DMS114 treated with DMSO at 0.1 percent for 48 hours (cell line): ENCODE results near the gene CHD9NB.
"Not testable (repeated sequence)": the region's sequence is repeated elsewhere in the genome, so short reads cannot be mapped to it uniquely, and the experiment has no call there.

Source experiments
- DNase-seq: peaks from one replicate; lab custom pipeline; 2025; ENCODE audit not compliant: unreplicated experiment; lab: John Stamatoyannopoulos, UW

CHD9NB gene

DNA sequence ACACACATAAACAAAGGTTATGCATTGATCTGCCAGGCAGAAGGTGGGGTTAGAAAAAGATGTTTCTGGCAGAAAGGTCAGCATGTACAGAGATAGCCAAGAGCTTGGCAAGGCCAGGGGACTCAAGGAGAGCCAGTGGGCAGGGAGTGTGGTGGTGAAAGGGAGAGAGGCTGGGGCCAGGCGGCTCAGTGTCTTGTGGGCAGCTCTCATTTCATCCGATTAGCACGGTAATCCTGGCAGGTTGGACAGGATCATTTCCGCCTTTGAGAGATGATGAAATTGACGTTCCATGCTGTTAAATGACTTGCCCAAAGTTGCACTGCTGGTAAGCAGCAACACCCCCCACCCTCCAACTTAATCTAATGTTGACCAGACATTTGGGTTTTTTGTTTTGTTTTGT is 5.7 kb upstream of the CHD9NB start:
- no peak for DNase-seq

DNA sequence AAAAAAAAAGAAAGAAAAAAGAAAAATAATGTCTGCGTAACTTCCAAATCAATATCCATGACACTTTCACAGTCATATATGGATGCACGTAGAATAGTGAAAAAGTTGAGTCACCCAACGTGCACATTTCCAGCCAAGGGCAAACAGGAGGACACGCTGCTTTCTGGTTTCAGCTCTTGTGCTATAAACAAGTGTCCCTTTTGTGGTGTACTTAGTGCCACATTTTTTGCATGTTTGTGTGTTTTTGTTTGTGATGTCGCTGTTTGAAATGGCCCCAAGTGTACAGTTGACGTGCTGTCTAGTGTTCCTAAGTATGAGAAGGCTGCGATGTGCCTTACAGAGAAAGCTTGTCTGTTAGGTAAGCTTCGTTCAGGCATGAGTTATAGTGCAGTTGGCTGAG is 5.0 kb upstream of the CHD9NB start:
- no peak for DNase-seq

DNA sequence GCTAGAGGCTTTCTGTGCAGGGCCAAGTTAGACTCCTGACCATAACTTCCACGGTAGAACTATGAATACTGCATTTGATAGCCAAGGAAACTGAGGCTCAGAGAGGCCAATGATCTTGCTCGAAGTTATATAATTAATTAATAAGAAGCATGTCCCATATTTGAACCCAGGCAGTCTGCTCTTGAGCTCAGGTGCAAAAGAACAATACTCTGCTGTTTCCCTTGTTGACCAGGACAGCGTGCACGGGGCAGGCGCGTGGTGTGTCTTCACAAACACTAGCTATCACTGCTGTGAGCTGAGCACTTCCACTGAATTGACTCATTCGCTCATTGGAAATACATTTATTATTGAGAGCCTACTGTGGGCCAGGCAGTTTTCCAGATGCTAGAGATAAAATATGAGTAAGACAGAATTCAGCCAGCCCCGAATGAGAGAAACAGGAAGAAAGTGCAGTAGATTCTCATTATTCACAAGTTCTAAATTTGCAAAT is 3.7 kb upstream of the CHD9NB start:
- DNase-seq = no peak

DNA sequence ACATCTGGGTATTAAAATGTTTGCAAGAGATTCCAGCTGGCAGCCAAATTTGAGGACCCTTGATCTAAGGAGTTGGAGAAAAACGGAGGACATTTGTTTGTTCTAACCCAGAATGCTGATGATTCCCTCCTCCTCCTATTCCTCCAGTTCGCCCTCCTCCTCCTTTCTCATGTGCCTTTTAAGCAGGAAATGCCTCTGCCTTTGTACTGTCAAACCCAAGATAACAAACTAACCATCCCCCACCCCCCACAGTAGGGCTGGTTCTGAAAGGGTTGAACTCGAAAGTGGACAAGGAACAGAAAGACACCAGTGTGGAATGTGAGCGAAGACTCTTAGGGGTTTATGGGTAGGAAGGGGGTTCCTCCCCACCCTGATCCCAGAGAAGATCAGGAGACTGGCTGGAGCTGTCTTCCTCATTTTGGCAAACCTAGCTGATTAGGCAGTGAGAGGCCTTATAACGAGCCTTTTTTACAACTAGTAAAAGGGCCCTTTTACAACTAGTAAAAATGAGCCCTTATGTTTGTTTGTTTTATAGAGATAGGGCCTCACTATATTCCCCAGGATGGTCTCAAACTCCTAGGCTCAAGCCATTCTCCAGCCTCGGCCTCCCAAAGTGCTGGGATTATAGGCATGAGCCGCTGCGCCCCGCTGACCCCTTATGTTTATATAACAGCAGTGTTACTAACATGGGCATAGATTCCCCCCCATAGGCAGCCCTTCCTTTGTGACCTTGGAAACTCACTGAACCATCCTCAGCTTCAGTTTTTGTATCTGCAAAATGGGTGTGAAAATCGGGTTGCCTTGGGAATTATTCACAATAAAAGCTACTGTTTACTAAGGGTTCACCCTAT is 3.1 kb upstream of the CHD9NB start:
- peak; percentile 48 for DNase-seq

DNA sequence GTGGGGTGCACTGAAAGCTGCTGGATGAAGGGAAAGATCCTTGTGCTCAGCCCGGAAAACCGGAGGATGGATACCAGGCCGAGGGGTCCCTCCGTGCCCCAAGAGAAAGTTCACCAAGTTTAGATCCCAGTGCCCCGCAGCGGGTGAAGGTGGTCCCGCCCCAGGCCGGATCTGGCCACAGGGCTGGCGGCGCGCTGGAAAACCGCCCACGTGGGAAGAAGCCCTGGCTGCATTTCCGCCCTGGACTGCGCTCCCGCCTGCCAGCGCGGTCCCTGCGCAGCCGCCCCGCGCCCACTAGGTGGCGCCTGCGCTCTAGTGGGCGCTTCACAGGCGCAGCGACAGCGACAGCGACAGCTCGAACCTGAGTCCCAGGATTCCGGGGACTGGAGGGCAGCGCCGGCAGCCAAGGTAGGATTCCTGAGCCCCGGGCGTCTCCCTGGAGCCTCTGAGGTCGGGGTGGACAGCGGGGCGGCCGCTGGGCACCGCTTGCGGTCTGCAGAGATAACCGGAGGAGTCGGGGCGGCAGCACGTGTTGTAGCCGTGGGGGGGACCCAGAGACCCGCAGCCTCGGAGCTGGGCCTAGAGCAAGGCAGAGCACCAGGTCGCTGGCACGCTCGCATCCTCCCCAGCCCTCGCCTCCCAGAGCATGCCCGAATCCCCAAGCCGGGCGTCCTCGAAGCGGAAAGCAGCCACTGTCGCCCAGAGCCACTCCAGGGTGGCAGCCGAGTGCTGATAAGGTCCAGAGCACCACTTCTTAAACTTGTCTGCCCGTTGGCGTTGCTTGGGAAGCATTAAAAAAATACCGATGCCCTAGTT is 2.2 kb upstream of the CHD9NB start, which contains the start of gene CHD9:
Gene CHD9 (plus strand): TSS at position 322 of the 816 bp plus-strand sequence. CDS start 101,099 bp downstream, outside the sequence.
- DNase-seq = peak; percentile 76

DNA sequence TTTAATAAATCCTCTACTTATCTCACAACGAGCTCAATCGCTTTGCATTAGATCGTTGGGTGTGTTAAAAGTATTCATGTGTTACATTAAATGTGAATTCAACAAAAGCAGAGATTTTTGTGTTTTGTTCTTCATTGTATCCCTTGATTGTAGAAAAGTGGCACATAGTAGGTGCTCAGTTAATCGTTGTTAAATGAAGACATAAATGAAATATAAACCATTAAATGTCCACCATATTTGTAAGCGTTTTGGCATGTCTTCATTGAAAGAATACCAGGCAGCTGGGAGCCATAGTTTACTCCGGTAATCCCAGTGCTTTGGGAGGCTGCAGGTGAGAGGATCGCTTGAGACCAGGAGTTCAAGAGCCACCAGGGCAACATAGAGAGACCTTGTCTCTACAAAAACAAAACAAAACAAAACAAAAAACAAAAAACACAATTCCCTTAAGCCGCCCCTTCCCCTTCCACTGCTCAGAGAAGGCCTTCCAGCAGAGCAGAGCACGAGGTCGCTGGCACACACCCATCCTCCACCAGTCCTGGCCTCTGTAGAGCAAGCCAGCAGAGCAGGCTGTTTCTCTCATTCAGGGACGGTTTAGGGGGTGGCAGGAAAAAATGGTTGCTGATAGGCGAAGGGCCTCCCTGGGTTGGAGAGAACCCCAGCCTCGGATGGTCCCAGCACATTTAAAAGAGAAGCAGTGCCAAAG is 1.4 kb upstream of the CHD9NB start:
- no peak for DNase-seq

DNA sequence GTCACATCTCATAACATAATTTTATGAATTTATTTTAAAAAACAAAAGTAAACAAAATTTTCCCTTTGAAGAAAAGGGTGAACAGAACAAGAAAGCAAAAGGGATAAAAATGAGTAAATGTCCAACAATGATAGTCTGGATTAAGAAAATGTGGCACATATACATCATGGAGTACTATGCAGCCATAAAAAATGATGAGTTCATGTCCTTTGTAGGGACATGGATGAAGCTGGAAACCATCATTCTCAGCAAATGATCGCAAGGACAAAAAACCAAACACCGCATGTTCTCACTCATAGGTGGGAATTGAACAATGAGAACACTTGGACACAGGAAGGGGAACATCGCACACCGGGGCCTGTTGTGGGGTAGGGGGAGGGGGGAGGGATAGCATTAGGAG is 1.4 kb downstream of the CHD9NB start:
- not testable (repeated sequence) for DNase-seq

DNA sequence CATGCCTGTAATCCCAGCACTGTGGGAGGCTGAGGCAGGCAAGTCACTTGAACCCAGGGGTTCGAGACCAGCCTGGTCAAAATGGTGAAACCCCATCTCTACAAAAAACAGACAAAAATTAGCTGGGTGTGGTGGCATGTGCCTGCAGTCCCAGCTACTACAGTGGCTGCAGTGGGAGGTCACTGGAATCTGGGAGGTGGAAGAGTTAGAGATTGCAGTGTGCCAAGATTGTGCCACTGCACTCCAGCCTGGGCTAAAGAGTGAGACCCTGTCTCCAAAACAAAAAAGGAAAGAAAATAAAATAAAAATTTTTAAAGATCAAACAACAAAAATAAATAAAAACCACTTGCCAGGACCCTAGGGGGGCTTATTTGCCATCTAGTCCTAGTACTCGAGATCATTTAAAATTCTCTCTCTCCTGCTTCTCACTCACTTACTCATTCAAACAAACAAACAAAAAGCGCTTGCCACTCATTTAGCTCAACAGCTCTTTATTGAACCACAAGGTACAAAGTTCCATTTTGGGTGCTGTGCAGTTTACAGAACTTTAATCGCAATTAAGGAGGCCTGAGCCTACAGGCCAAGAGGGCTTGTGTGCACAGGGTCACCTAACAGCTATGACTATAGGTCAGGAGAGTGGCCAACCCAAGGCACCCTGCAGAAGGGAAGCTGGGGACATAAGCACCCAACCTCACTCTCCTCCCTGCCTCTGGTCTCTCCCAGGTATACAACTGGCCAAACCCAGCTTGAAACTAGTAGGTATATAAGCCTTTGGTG is 4.4 kb downstream of the CHD9NB start:
- no peak for DNase-seq

DNA sequence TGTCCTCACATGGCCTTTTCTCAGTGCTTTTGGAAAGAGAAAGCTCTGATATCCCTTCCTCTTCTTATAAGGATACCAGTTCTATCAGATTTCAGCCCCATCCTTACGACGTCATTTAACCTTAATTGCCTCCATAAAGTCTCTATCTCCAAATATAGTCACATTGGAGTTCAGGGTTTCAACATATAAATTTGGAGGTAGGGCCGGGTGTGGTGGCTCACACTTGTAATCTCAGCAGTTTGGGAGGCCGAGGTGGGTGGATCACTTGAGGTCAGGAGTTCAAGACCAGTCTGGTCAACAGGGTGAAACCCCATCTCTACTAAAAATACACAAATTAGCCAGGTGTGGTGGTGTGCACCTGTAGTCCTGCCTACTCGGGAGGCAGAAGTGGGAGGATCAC is 5.2 kb downstream of the CHD9NB start:
- DNase-seq = not testable (repeated sequence)

DNA sequence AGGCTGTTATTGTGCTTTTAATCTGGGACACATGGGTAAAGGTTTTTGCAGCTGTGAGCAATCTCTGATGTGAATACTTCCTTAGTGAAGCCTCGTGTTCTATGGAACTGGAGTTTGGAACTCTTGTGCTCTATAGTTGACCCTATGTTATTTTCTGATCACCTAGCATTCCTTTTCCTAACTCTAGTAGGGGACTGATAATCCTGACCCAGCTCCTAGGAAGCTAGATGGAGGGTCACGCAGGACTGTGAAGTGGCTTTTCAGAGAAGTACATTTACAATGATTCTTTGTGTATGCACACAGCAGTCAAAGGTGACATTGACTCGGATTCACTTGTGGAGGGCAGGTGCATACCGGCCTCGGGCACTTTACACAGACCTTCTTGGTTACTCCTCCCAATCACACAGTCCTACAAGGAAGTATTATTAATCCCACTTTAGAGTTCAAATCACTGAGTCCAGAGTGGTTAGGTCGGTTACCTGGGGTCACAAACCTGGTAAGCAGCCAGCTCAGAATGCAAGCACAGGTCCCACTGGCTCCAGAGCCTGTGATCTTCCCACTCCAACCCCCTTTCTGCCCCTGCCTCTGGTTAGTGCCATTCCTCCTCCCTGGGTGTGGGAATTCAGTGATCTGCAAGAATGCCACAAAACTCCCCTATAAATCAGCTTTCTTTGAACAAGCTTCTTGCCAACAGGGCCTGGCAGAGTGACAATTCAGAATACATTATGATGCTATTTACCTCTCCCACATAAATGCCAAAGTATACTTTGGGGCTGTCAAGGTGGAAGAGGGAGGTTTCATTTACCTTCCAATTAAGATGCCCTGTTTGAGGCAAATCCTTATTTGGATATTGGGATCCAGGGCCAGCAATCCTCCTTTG is 7.1 kb downstream of the CHD9NB start:
- no peak for DNase-seq

DNA sequence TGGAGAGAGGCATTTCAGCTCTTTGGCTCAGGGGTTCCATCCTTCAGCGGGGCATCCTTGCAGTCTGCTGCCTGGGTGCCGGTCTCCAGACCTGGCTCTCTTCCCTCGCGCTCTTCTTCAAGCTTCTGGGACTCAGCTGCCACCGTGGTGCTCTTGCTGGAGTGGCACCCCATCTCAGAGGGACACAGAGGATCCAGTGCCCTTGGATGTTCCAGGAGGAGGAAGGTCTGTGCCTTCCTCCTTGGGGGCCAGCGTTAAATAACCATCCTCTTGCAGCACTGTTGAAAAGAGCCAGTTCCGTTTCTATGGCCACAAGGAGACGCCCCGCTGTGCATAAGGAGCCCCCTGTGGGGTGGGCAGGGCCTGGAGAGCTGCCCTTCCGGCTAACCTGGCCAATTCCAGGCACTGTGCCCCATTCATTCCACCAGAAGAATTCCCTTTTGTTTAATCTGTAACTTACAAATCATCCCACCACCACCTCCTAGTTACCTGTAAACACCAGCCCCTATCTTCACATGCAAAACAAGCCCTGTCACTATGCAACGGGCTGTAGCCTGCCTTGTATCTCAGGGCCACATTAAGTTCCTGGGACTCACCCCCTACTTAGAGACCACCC is 8.6 kb downstream of the CHD9NB start:
- DNase-seq = no peak

DNA sequence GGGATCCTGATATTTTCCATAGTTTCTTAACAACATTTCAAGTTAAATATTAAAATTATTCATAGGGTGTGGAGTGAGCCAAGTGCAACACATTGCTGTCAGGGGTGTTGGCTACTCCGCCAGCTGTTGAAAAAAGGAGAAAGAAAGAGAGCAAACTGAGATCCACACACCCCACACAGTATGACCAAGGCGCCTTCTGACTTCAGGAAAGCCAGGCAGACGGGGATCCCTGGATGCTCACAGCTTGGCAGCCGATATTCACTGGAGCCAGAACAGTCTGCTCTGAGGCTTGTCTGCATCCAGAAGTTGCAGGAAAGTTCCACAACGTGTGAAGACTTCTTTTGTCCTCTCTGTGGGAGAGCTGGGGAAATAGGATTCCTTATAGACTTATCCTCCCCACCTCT is 9.3 kb downstream of the CHD9NB start:
- no peak for DNase-seq

DNA sequence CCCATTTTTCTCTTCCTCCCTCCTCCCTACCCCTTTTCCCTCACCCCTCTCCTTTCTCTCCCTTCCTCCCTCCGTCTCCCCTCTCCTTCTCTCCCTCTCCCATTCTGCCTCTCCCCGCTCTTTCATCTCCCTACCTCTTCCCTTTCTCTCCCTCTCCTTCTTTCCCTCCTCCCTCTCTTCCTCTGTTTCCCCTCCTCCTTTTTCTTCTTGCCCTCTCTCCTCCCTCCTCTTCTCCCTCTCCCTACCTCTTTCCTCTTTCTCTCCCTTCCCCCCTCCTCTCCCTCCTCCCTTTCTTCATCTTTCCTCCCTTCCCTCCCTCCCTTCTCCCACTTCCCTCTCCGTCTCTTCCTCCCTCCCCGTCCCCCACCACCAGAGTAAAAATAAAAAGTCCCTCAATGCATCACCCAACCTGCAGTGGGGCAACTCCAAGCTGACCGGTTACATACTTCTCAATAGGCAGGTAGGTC is 10.4 kb downstream of the CHD9NB start:
- no peak for DNase-seq

DNA sequence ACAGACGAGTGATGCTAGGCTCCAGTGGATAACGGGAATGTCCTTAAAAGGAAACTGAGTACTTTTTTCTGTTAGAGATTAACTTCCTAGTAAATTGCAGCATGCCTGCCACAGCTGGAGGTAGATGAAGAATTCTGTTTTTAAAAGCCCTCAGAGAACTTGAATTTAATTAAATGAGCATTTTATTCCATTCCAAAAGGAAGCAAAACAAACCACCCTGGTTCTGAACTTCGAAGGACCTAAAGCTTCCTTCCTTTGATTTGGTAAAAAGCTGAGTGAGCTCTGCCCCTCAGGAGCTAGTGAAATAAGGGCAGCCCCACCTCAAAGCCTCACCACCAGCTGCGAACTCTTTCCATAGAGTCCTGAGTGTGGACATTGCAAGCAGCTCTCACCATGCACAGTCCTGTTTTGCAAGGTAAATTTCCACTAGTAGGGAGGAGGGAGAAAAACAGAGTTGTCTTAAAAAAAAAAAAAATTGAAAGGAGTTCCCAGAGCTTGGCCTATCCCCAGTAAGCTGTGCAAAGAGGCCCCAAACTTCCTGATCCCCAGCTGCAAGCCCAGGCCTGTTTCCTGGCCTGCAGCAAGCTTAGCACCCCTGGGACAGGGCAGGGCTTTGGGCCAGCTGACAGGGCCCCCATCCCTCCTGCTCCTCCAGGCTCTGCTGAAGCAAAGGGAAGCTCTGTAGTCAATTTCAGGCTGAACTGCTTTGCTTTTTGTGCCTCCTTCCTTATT is 11.2 kb downstream of the CHD9NB start:
- DNase-seq = no peak

DNA sequence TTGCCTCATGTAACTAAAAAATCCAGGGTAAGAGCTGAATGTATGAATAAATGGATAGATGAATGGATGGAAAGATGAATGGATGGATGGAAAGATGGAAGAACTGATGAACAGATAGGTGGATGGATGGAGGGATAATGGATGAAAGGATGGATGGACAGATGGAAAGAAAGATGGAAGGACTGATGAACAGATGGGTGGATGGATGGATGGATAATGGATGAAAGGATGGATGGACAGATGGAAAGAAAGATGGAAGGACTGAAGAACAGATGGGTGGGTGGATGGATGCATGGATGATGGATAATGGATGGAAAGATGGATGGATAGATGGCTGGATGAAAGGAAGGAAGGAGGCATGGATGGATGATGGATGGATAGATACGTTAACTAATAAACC is 11.9 kb downstream of the CHD9NB start:
- no peak for DNase-seq

DNA sequence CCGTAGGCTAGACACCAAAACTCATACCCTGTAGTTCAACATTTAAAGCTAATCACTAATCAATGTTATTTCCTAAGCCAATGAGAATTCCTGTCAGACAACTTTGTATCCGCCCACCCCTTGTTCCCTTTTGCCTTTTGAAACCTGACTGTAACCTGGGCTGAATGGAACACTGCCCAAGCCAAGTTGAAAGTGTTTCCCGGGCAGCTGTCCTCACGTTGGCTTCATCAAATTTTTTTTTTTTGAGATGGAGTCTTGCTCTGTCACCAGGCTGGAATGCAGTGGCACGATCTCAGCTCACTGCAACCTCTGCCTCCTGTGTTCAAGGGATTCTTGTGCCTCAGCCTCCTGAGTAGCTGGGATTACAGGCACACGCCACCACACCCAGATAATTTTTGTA is 16.0 kb downstream of the CHD9NB start:
- not testable (repeated sequence) for DNase-seq

DNA sequence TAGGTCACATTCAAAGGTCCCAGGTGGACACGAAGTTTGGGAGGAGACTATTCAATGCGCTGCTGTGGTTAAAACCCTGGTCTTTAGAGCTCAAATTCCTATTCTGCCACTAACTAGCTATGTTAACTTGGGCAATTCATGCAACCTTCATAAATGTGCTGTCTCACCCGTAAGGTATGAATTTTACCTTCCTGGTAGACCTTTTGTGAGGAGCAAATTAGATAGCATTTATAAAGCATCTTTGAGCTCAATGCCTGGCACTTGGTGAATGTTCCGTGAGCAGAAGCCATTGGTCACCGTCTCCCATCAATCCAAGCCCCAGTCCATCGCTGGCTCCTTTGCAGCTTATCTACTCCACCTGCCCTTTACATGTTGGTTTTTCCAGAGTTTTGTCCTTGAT is 16.6 kb downstream of the CHD9NB start:
- no peak for DNase-seq

DNA sequence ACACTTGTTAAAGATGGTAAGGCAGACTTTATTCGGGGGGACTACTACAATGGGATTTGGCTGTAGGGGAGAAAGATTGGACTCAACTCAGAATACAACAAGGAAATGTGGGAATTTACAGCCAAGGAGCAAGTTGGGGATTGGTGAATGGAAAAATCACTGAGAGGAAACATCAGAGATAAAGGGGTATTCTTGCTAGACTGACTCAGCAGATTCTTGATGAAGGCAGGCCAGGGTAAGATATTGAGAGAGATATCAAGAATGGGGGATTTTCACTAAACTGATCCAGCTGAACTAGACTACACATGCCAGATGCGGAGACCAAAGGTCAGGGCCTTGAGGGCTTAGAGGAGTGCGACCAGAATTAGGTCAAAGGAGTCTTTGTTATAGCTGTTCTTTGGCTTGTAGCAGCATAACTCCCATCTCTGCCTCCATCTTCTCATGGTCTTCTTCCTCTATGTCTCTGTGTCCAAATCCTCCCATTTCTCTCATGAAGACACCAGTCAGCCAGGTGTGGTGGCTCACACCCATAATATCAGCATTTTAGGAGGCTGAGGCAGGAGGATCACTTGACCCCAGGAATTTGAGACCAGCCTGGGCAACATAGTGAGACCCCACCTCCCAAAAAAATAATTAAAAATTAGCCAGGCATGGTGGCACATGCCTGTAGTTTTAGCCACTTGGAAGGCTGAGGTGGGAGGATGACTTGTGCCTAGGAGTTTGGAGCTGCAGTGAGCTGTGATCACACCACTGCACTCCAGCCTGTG is 17.3 kb downstream of the CHD9NB start:
- no peak for DNase-seq
